Activated CD4-positive, CD25-positive, alpha-beta regulatory T cell treated with anti-CD3 and anti-CD28 coated beads, Interleukin-2, amount 50 U/mL, for 24 hours (primary cell): Measurements from ENCODE around the gene MICB.
"Not testable (repeated sequence)": the region's sequence is repeated elsewhere in the genome, so short reads cannot be mapped to it uniquely, and the experiment has no call there.

Experiments used
- ATAC-seq, 2 donors: fragments of 150-1000 bp; cut with Tn5 transposase; one replicate each; pipeline ENCODE4 v1.10.0; 2021; ENCODE audit warnings: mild to moderate bottlenecking in 1 of 2, moderate library complexity in 1 of 2

MICB gene

GRCh38 chr6:31497531-31498476 lies at the start of gene MICB:
Gene MICB, plus strand, starts transcription at chr6:31498145. Its CDS starts 49 bp downstream, at chr6:31498194.
- ATAC-seq, result peak; percentile 80 to 81

GRCh38 chr6:31450751-31451150 lies 47.2 kb upstream of the MICB start:
- ATAC-seq, result no peak

GRCh38 chr6:31452859-31453258 lies 45.1 kb upstream of the MICB start:
- no peak for ATAC-seq

GRCh38 chr6:31453259-31453658 lies 44.7 kb upstream of the MICB start:
- no peak for ATAC-seq

- ATAC-seq, result not testable (repeated sequence)
These were observed 38.1 kb upstream of the MICB start for GRCh38 chr6:31459864-31460263.

- no peak for ATAC-seq
These were observed 37.5 kb upstream of the MICB start for GRCh38 chr6:31460361-31461025.

- no peak for ATAC-seq
These were observed 35.6 kb upstream of the MICB start for GRCh38 chr6:31462026-31462963.

GRCh38 chr6:31462964-31463870 lies 34.7 kb upstream of the MICB start:
- ATAC-seq, result peak; percentile 96

GRCh38 chr6:31464252-31465184 lies 33.4 kb upstream of the MICB start:
- ATAC-seq, result no peak

GRCh38 chr6:31465185-31465536 lies 32.8 kb upstream of the MICB start:
- ATAC-seq, result no peak

- ATAC-seq, result no peak
These were observed 32.2 kb upstream of the MICB start for GRCh38 chr6:31465718-31466117.

- no peak for ATAC-seq
These were observed 31.5 kb upstream of the MICB start for GRCh38 chr6:31466466-31466865.

GRCh38 chr6:31467151-31467550 lies 30.8 kb upstream of the MICB start:
- no peak for ATAC-seq

- no peak for ATAC-seq
These were observed 29.6 kb upstream of the MICB start for GRCh38 chr6:31468311-31468710.

GRCh38 chr6:31470801-31471200 lies 27.1 kb upstream of the MICB start:
- ATAC-seq, result no peak

GRCh38 chr6:31471711-31472110 lies 26.2 kb upstream of the MICB start:
- peak in 1 of 2 donors; percentile 21 for ATAC-seq

GRCh38 chr6:31472259-31472658 lies 25.7 kb upstream of the MICB start:
- ATAC-seq, result peak; percentile 88 to 97

- ATAC-seq, result no peak
These were observed 24.7 kb upstream of the MICB start for GRCh38 chr6:31473244-31473643.

GRCh38 chr6:31473780-31474761 lies 23.9 kb upstream of the MICB start:
- peak; percentile 24 to 36 for ATAC-seq
